SK-MEL-5 (cell line): ENCODE data around the gene CLEC9A. TPM values are rescaled to one million over a fixed set of nuclear protein-coding genes. Genes with fewer than 3 reads are reported as not detected.
"Not testable (repeated sequence)": the region's sequence is repeated elsewhere in the genome, so short reads cannot be mapped to it uniquely, and the experiment has no call there.

ENCODE experiments used
- DNase-seq: peaks from one replicate; pipeline ENCODE4 v3.0.0-alpha.2; 2016; ENCODE audit warnings: low read depth, low spot score
- in situ Hi-C: cut with HindIII; loops from 2 replicates; pipeline ENCODE4 v1.10.0; 2016; ENCODE audit warnings: low sequenced_read_pairs, high pct_unique_total_duplicates, low pct_unique_long_range_greater_than_20kb
- polyA plus RNA-seq, 2 experiments: library from polyadenylated mRNA; depleted of rRNA; stranded (reverse); fragments of >200 nt; gene quantifications; 2 replicates each; pipeline ENCODE4 v1.2.3, GENCODE V29; 2015
- total RNA-seq: library from RNA; depleted of rRNA; stranded (reverse); fragments of >200 nt; shearing (Covaris generic); gene quantifications from 2 replicates; pipeline ENCODE4 v1.2.3, GENCODE V29; 2014; rRNA removed

Gene CLEC9A
- not detected in 2 replicates for total RNA-seq
- polyA plus RNA-seq (2015; cell fraction: cytosol; rRNA removed), result not detected in 2 replicates
- polyA plus RNA-seq (2015; cell fraction: nucleus; rRNA removed), result not detected in 2 replicates

DNA sequence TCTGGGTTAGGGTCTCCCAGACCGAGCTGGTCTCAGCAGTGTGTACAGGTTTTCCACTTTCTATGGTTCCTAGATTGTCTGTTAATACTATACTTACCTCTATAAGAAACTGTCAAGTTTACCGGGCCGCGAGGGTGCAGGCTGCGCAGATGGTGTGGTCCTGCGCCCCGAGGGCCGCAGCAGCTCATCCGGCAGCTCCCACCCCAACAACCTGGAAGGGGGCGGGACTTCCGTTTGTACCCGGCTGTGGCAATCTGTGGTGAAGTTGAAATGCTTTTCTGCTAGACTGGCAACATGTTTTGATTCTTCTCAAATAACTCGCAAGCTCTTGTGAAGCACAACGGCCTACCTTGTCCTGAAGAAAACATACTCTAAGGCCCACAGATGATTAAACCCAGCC, at the start of gene CLEC9A:
CLEC9A (plus strand) TSS at position 237 of the 400 bp plus-strand sequence. CDS start 22,006 bp downstream, outside the sequence.
- no peak for DNase-seq
- in situ Hi-C loops, result no loop called here

GRCh38 chr12:9991876-9992275, 38.6 kb upstream of the CLEC9A start:
- in situ Hi-C loops, result no loop called here
- no peak for DNase-seq

DNA sequence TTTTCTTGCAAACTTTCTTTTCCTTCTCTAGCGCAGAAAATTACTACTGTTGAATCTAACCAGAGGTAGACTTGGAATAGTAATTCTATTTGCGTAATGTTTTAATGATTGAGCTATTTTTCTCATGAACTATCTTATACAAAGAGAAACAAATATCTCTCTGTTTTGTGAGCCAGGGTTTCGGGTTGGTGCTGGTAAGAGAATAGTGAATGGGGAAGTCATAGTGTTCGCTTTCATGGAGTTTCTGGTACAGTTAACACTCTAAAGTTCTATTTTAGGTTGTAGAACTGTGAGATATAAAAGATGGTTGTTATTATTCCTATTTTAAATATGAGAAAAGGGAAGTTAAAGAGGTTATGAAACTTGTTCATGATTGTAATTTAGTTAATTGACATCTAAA, 38.2 kb upstream of the CLEC9A start:
- DNase-seq, result peak; percentile 74
- in situ Hi-C loops, result no loop called here

- in situ Hi-C loops, result no loop called here
- DNase-seq, result no peak
Measured at GRCh38 chr12:9999016-9999415, 31.5 kb upstream of the CLEC9A start, which contains the start of gene CLEC1B. Gene CLEC1B, minus strand, starts transcription at chr12:9999121. Its CDS starts 21 bp downstream, at chr12:9999100.

- in situ Hi-C loops, result loop anchor here (25.0 kb wide), 1 partner anchor 136 kb away; the partner anchor contains the start of gene CLEC7A
- DNase-seq, result no peak
Measured at GRCh38 chr12:10001171-10001776, 29.2 kb upstream of the CLEC9A start.

DNA sequence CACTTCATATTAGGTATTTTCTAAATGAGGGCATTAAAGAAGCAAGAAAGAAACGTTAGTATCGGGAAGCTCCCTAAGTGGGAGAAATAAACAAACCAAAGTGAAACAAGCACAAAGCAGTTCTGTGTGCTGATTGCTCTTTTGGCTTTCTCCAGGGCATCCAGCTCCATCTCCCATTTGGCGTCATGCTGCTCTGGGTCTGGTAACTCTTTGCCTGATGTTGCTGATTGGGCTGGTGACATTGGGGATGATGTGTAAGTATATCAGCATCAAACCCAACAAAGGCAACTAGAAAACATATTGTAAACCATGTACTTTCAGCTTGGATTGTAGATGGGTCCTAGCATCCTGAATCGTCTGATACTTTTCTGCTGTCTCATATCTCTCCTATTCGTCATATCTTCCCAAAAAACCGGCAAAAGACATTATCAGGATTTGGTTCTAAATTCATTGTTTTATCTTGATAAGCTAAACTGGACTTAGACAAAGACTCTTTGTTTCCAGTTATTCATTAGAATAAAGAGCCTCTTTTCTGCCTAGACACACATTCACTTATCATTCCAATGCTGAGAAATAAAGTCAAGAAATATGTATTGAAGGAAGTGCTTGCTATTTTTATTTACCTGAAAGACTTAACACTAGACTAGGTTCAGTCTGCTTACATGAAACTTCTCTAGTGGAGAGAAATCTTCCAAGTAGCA, 17.7 kb upstream of the CLEC9A start:
- in situ Hi-C loops, result loop anchor here (25.0 kb wide), 1 partner anchor 125 kb away; the partner anchor contains the start of gene CLEC7A
- DNase-seq, result peak; percentile 55

GRCh38 chr12:10015450-10015849, 15.0 kb upstream of the CLEC9A start:
- in situ Hi-C loops, result loop anchor here (25.0 kb wide), 1 partner anchor 122 kb away; the partner anchor contains the start of gene CLEC7A
- DNase-seq, result no peak

GRCh38 chr12:10016881-10017280, 13.6 kb upstream of the CLEC9A start:
- in situ Hi-C loops, result loop anchor here (25.0 kb wide), 1 partner anchor 120 kb away; the partner anchor contains the start of gene CLEC7A
- DNase-seq, result peak; percentile 45

GRCh38 chr12:10018386-10018785, 12.1 kb upstream of the CLEC9A start:
- DNase-seq, result no peak
- in situ Hi-C loops, result loop anchor here (25.0 kb wide), 1 partner anchor 119 kb away; the partner anchor contains the start of gene CLEC7A

DNA sequence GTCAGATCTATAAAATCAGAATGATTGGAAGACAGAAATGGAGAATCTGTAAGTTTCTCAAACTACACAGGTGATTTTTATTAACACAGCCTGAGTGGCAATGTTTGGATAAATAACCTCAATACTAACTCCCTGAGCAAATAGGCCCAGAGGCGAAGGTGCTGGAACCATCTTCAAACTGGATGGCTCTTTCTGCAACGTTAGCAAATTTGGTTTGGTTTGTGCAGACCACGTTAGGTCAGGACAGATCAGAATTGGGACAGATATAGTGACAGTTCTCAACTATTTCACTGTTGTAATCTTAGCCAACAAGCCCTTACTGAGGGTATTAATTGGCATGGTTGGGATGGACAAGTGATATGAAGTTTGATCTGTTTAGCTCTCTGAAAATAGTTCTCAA, 9.1 kb upstream of the CLEC9A start:
- in situ Hi-C loops, result loop anchor here (25.0 kb wide), 1 partner anchor 116 kb away; the partner anchor contains the start of gene CLEC7A
- no peak for DNase-seq

- no peak for DNase-seq
- in situ Hi-C loops, result no loop called here
Measured at GRCh38 chr12:10025236-10025635, 5.2 kb upstream of the CLEC9A start.

- in situ Hi-C loops, DNase-seq: not testable (repeated sequence)
Measured at GRCh38 chr12:10026666-10027065, 3.8 kb upstream of the CLEC9A start.

DNA sequence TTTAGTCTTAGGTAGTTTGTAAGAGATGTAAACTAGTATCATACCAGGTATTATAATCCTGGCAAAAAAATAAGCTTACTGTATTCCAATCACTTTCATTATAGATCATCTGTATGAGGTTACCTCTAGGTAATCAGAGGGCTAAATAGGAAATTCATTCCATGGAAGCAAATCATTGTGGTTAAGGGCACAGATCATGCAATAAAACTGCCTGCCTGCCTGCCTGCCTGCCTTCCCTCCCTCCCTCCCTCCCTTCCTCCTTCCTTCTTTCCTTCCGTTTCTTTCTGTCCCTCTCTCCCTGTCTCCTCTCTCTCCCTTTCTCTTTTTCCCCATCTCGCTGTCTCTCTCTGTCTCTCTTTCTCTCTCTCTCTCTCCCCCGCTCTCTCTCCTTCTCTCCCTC, 3.2 kb upstream of the CLEC9A start:
- DNase-seq, result no peak
- in situ Hi-C loops, result no loop called here

- in situ Hi-C loops, result no loop called here
Measured at GRCh38 chr12:10027721-10028120, 2.8 kb upstream of the CLEC9A start.

DNA sequence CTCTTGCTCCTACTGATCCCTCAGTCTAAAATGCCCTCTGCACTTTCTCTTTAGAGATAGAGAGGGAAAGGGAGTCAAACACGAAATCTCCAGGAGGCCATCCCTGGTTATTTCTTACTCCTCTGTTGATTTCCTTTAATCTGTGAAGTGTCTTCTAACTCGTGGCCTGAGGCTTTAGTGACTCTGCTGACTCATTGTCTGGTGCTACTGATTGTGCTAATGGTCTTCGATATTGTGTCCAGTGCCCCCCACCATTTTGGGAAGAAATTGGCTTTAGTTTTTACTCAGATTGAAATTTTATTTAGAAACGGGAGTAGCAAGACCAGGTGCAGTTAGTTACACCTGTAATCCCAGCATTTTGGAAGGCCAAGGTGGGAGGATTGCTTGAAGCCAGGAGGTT, 839 bp downstream of the CLEC9A start:
- no peak for DNase-seq
- in situ Hi-C loops, result no loop called here

More at GRCh38 chr12:10027721-10028120, 2.8 kb upstream of the CLEC9A start:
- DNase-seq, result peak; percentile 80

DNA sequence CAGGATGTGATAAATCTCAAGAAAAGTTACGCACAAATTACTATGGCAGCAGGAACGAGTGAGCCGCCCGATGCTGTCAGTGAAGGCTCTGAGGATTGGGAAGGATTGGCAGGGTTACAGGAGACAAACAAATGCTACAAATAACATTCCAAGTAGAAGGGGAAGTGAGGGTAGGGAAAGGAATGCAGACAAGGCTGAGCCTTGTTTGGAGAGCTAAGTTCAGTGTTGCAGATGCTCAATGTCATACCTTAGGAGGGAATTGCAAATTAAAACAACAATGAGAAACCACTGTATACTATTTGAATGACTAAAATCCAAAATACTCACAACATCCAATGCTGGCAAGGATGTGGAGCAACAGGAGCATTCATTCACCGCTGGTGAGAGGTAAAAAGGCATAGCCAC, 1.3 kb downstream of the CLEC9A start:
- DNase-seq, result no peak
- in situ Hi-C loops, result no loop called here

DNA sequence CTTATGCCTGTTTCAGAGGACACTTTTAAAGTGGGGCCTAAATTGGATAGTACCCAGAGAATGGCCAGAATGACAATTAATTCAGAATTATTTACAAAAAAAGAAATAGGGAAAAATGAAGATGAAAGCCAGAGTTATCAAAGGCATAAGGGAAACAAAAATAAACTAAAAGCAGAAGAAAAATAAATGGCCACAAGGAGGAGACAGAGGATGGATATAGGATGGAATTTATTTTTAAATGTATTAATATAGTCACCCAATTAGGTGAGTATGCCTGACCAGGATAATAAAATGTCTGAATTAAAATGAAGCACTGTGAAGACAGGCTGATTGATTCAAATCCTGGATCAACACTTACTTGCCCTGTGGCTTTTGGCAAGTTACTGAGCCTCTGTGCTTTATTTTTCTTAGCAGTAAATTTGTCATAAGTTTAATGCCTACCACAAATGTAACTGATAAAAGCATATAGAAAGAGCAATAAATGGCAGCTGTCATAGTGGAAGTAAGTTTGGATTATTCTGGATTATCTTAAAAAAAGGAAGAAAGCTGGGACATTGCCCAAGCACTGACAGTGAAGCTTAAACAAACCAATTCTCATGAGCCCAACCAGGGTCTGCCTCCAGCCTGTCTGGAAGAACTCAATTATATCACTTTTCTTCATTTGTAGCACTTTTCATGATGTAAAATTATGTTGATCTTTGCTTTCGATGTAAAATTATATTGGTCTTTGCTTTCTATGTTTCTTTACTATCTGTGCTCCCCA, 3.5 kb downstream of the CLEC9A start:
- peak; percentile 53 for DNase-seq
- in situ Hi-C loops, result no loop called here

DNA sequence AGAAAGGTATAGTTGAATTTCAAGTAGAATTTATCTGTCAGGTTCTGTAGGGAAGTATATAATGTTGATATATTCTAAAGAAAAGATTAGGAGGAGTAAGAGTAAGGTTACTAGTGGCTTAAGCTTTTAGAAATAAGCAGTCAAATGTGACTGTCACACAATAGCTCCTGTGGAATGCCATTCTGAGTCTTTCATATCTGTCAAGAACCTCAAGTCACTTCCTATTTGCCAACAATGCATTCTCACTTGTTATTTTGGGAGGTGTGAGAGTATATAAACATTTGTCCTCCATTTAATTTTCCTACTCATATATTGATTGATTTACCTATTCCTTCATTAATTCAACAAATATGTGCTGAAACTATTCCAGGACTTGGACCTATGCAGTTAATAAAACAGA, 11.7 kb downstream of the CLEC9A start:
- DNase-seq, result no peak
- in situ Hi-C loops, result no loop called here
